Cardiac fibroblast (primary cell): ENCODE measurements around the gene SCAF8.

Source experiments
- DNase-seq, 2 donors: peaks; one replicate each; pipeline versions ENCODE4 v3.0.0 to v3.0.0-alpha.2; 2010; ENCODE audit warnings: low read depth in 2 of 2
- H3K4me3 ChIP-seq, 2 donors: replicated peaks in 1 of 2; 1 replicate in 1 of 2; 2 replicates in 1 of 2; pipeline ENCODE4 v1.5.1; 2011; ENCODE audit warnings: low read depth in 2 of 2, low read length in 2 of 2, mild to moderate bottlenecking in 2 of 2, moderate library complexity in 1 of 2
- CTCF ChIP-seq: IDR thresholded peaks from one replicate; pipeline ENCODE4 v1.5.1; 2011; ENCODE audit warnings: low read depth, mild to moderate bottlenecking, low read length, inconsistent platforms

The SCAF8 gene

GRCh38 chr6:154719433-154719832 is 13.8 kb upstream of the SCAF8 start:
- no peak for DNase-seq
- TF ChIP-seq CTCF, result no peak
- H3K4me3 ChIP-seq, result no peak overlapping the region

- no peak overlapping the region for H3K4me3 ChIP-seq
- TF ChIP-seq CTCF, result no peak
Measured at GRCh38 chr6:154719854-154720253, 13.4 kb upstream of the SCAF8 start.

GRCh38 chr6:154721460-154721859 is 11.8 kb upstream of the SCAF8 start:
- TF ChIP-seq CTCF, result no peak
- DNase-seq, result peak; percentile 34 to 39

More at GRCh38 chr6:154719854-154720253, 13.4 kb upstream of the SCAF8 start:
- no peak for DNase-seq

GRCh38 chr6:154726887-154727286 is 6.3 kb upstream of the SCAF8 start:
- no peak for TF ChIP-seq CTCF
- no peak for DNase-seq

More at GRCh38 chr6:154721460-154721859, 11.8 kb upstream of the SCAF8 start:
- no peak overlapping the region for H3K4me3 ChIP-seq

GRCh38 chr6:154731296-154732218 is 1.7 kb upstream of the SCAF8 start:
- H3K4me3 ChIP-seq, result no peak overlapping the region
- TF ChIP-seq CTCF, result no peak
- no peak for DNase-seq

More at GRCh38 chr6:154726887-154727286, 6.3 kb upstream of the SCAF8 start:
- no peak overlapping the region for H3K4me3 ChIP-seq

- no peak for TF ChIP-seq CTCF
- DNase-seq, result peak; percentile 68 to 72
- peak overlapping the region; percentile 55 to 81 for H3K4me3 ChIP-seq
Measured at GRCh38 chr6:154732538-154733182, 556 bp upstream of the SCAF8 start.
